Stimulated activated CD4-positive, alpha-beta T cell treated with anti-CD3 and anti-CD28 coated beads, Interleukin-12 subunit alpha, Interleukin-12 subunit beta, amount 100 ng/mL, for 48 hours (primary cell): ENCODE results near the gene DGUOK.
"Not testable (repeated sequence)": the region's sequence is repeated elsewhere in the genome, so short reads cannot be mapped to it uniquely, and the experiment has no call there.

Experiments
- DNase-seq, 3 donors: peaks; one replicate each; pipeline ENCODE4 v3.0.0-alpha.2; 2020; ENCODE audit warnings: low read depth in 2 of 3, low spot score in 1 of 3

Gene DGUOK

GRCh38 chr2:73899801-73900336 lies 26.8 kb upstream of the DGUOK start:
- DNase-seq = no peak

GRCh38 chr2:73901143-73901542 lies 25.5 kb upstream of the DGUOK start:
- no peak for DNase-seq

DNA sequence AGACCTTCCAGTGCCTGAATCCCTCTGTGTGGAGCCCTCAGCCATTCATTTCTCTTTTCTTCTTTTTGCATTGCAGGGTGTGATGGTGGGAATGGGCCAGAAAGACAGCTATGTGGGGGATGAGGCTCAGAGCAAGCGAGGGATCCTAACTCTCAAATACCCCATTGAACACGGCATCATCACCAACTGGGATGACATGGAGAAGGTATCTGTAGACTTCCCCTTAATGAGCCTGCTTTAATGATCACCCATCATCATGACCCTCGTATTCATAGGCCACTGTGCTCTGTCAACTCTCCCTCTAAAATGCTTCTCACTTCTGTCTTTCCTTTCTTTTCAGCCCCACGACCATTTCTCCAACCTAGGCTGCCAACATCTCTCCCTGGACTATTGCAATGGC lies 24.4 kb upstream of the DGUOK start:
- DNase-seq = no peak

DNA sequence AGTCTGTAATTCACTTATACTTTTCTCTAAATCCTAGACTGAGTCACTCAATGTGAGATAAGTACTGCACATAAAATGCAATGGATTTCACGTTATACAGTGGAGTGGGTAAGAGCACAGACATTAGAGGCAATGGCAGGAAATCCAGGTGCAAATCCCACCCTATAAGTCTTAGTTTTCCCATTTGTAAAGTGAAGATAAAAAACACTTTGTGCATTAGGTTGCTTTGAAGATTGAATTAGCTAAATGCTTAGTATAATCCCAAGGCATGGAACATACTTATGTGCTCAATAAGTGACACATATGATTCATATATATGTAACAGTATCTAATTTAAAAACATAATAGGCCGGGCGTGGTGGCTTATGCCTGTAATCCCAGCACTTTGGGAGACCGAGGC lies 23.4 kb upstream of the DGUOK start:
- no peak for DNase-seq

GRCh38 chr2:73903949-73904613 lies 22.6 kb upstream of the DGUOK start:
- DNase-seq = not testable (repeated sequence)

DNA sequence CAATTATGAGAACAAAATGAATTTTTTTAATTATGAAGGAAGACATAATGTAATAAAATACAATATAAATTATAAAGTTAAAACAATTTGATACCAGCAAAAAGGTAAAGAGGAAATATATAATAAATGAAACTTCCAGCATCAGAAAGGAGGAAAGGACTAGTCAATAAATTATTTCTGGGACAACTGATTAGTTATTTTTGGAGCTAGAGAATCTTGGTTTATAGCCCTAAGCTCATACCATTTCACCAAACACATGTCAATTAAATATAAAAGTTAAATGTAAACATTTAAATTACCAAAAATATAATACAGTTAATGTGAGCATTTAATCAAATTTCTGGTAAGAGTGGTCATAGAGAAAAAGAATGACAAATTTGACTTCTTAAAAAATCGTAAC lies 21.7 kb upstream of the DGUOK start:
- DNase-seq = no peak

DNA sequence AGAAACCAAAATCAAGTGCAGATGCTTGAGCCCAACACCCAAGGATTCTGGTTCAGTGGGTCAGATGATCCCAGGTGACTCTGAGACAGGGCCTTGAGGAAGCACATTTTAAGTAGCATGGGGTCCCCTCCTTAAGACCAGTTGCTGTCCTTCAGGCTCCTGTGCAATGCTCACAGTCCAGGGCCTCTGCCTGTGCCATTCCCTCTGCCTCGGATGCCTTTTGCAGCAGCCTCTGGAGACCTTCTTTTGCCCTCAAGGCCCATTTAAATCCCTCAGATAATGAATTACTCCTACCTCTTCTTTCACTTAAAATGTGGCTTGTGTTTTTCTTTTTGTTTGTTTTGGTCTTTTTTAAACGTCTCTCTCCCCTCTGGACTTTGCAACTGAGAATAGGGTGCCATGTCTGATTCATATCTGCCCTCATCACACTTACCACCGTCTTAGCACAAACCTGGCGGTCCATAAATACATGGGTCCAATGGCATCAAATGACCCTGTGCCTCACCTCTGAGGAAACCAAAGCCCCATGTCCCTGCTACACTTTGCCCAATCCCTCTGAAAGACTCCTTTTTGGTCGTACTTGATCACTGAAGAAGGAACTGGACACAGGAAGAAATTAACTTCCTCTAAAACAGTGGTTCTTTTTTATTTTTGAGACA lies 19.7 kb upstream of the DGUOK start:
- DNase-seq = no peak

DNA sequence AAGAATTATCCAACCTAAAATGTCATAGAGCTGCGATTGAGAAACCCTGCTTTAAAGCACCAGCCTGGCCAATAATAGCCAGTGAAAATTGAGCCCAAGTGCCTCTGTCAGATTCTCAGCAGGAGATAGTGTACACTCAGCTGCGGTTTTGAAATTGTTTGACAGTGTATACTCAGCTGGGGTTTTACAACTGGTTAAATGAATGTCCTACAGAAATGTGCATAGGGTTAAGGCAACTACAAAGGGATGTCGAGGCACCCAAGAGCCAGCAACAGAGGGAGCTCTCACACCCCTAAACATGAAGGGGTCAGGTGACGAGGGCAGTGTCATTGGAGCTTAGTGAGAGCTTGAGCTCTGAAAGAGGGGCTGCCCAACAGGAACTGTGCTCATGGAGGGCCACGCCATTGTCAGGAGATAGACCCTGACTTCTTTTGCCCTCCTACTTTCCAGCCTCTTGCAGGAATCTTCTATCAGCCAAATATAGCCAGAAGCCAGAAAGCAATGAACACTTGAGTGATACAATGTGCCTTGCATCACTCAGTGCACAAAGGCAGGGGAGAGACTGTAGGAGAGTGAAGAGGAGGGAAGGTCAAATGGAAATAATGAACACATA lies 18.7 kb upstream of the DGUOK start:
- peak in 2 of 3 donors; percentile 25 to 27 for DNase-seq

DNA sequence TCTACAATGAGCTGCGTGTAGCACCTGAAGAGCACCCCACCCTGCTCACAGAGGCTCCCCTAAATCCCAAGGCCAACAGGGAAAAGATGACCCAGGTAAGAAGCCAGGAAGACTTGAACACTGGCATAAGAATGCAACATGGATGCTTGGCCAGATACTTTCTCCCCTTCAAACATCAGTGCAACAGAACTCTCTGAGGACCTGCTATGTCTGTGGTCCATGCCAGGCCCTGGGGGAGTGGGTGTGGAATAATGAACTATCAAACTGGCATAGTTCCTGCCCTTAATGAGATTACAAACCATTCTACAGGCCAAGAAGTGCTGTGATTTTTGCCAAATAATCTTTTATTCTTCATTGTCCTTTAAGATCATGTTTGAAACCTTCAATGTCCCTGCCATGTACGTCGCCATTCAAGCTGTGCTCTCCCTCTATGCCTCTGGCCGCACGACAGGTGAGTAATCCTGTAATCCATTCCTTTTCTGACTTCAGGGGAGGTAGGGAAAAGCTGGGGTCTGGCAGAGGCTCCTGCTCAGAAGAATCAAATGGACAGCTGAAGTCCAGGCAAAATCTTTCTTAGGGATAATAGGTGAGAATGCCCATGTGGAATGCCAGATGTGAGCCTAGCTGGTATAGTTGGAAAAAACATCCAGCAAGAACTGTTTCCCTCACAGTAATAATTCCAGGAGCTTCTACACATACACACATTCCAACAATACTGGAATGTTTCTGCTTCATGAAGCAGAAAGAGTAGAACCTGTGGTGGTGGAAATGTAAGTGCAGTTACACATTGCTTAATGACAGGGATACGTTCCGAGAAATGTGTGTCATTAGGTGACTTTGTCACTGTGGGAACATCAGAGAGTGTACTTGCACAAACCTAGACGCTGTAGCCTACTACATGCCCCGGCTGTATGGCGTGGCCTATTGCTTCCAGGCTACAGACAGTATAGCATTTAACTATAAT lies 17.7 kb upstream of the DGUOK start:
- DNase-seq = no peak

DNA sequence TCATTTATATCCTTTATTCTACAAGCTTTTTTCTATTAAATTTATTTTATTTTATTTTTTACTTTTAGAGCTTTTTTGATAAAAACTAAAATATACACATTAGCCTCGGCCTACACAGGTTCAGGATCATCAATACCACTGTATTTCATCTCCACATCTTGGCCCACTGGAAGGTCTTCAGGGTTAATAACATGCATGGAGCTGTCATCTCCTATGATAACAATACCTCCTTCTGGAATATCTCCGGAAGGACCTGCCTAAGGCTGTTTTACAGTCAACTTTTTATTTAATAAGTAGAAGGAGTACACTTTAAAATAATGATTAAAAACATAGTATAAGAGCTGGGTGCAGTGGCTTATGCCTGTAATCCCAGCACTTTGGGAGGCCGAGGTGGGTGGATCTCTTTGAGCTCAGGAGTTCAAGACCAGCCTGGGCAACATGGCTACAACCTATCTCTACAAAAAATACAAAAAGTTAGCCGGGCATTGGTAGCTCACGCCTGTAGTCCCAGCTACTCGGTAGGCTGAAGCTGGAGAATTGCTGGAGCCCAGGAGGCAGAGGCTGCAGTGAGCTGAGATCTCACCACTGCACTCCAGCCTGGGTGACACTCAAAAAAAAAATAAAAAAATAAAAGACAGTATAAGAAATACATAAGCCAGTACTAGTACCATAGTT lies 15.7 kb upstream of the DGUOK start:
- no peak for DNase-seq

DNA sequence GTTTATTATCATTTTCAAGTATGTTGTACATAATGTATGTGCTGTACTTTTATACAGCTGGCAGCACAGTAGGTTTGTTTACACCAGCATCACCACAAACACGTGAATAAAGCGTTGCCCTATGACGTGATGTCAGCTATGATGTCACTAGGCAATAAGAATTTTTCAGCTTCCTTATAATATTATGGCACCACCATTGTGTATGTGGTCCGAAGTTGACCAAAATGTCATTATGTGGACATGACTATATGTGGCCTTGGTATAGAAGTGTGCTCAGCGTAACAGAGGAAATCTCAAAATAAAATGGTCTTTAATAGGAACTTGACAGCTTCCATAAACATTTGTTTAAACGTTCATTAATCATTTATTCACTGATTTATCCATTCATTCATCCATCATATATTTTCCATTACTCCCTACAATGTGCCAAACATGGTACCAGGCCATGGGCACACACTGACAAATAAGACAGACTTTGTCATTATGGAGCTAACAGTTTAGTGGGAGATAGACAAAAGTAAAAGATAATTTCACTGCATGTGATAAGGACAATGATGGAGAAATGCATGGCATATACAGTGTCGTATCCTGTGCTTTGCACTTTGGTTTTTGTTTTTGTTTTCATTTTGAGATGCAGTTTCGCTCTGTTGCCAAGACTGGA lies 15.0 kb upstream of the DGUOK start:
- no peak for DNase-seq

GRCh38 chr2:73913414-73914054 lies 13.1 kb upstream of the DGUOK start:
- DNase-seq = no peak

- no peak for DNase-seq
Measured at GRCh38 chr2:73914667-73915066, 12.0 kb upstream of the DGUOK start.

- no peak for DNase-seq
Measured at GRCh38 chr2:73915437-73915993, 11.2 kb upstream of the DGUOK start.

DNA sequence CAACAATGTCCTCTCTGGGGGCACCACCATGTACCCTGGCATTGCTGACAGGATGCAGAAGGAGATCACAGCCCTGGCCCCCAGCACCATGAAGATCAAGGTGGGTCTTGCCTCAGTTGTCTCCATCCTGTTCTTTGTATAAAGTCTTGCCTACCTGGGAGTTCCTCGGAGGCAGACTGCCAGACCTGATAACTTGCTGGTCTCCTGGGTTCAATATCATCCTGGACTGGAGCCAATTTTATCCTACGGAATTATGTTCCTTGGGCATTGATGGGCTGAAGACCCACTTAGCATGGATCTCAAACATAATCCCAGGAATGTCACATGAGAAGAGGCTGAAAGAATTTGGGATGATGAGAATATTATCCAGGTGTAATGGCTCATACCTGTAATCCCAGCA lies 10.0 kb upstream of the DGUOK start:
- DNase-seq = no peak

DNA sequence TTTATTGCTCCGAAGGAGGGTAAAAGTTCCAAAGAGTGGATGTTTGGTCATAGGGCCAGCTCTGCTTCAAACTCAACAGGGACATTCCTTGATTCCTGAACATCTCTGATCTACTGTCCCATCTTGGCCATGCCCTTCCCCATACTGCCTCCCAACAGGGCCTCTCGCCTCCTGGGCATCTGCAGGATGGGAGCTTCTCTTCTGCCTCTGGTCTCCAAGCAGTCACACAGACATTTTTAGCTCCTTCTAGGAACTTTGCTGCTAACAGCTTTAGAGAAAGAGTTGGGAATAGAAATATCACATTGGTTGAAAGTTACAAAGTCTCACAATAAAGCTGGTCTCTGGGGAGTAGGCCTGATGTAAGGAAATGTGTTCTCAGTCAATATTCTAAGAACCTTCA lies 9.4 kb upstream of the DGUOK start:
- DNase-seq = no peak

- DNase-seq = no peak
Measured at GRCh38 chr2:73917696-73918207, 8.9 kb upstream of the DGUOK start.

DNA sequence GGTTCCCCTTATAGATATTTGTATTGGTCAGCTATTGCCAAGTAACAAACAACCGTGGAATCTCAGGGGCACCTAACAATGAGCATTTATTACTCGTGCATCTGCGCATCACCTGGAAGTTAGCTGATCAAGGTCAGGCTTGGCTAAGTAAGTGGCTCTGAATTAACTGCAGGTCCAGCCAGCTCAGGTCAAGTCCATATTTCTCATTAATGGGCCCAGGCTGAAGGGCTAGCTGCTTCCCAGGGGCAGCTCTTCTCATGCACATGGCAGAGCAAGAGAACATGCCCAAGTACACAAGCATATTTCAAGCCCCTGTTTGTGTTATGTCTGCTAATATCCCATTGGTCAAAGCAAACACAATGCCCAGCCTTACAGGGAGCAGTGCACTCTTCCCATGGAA lies 7.8 kb upstream of the DGUOK start:
- no peak for DNase-seq

GRCh38 chr2:73919596-73920228 lies 7.0 kb upstream of the DGUOK start:
- no peak for DNase-seq
